ENCODE measurements around the gene INO80C. TPM values are rescaled to one million over a fixed set of nuclear protein-coding genes. Genes with fewer than 3 reads are reported as not detected.
"Not testable (repeated sequence)": the region's sequence is repeated elsewhere in the genome, so short reads cannot be mapped to it uniquely, and the experiment has no call there.

Gene INO80C
- total RNA-seq, 3 donors from 2014 or later = 39.0 to 51.7 (median 41.8) TPM

DNA sequence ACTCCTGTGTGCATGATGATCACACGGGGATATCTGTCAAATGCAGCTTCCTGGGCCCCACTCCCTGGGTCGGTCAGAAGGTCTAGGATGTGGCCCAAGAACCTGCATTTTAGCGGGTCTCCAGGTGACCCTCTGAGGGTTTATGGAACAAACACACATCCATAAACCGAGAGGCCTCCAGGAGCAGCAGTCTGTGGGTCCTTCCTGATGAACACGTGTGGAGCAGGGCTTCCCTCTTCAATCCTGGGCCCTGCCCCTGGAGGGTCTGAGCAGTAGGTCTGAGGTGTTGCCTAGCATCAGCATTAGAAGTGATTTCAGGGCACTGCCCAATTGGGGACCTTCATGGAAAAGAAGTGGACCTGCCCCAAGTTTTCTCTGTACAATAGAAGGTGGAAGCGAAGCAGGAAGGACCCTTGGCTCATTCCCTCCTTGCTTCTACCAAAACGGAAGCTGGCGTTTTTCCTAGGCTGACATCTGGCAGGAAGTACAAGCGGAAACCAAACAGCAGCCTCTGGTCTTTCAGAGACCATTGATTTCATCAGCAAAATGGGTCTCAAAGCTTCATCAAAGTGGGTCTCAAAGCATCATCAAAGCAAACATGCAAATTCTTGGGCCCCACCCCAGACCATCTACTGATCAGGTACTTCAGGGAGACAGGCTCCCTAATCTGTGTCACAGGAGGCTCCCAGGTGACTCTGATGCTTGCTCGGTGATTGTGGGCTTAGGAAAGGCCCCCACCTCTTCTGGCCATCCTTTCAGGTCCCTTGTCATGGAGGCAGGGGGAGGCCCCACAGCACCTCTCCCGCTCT lies 30.7 kb downstream of the INO80C start:
- ATAC-seq (no peak), DNase-seq (no peak)
- no peak overlapping the region for H3K4me3 Mint-ChIP-seq
- H3K9me3 Mint-ChIP-seq = no peaks in the 10 kb centered on the region
- H3K27me3 Mint-ChIP-seq (ENCODE audit: low read depth) = no peaks in the 10 kb centered on the region
- peaks cover 17% of the 10 kb centered on the region for H3K36me3 Mint-ChIP-seq (ENCODE audit: insufficient read depth)
- no peaks in the 10 kb centered on the region for H3K4me1 Mint-ChIP-seq (ENCODE audit: low read depth)

DNA sequence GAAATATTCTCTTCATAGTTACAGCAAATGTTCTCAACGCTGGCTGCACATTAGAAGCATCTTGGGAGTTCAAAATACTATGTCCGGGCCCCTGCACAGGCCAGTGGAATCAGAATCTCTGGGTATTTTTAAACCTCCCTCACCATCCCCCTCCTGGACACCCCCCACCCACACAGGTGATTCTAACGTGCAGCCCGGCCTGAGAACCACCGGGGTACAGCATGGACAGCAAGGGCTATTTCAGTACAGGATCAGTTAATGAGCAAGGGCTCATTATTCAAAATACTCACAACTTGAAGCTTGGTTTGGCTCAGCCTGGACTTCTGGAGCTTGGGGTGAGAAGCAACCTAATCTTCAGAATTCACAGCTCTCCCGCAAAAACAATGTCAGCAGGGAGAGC lies 31.4 kb downstream of the INO80C start:
- DNase-seq (no peak), ATAC-seq (no peak)
- no peaks in the 10 kb centered on the region for H3K27me3 Mint-ChIP-seq (ENCODE audit: low read depth)
- H3K4me3 Mint-ChIP-seq = no peak overlapping the region
- no peaks in the 10 kb centered on the region for H3K9me3 Mint-ChIP-seq
- no peaks in the 10 kb centered on the region for H3K4me1 Mint-ChIP-seq (ENCODE audit: low read depth)
- H3K36me3 Mint-ChIP-seq (ENCODE audit: insufficient read depth) = peaks cover 15% of the 10 kb centered on the region

DNA sequence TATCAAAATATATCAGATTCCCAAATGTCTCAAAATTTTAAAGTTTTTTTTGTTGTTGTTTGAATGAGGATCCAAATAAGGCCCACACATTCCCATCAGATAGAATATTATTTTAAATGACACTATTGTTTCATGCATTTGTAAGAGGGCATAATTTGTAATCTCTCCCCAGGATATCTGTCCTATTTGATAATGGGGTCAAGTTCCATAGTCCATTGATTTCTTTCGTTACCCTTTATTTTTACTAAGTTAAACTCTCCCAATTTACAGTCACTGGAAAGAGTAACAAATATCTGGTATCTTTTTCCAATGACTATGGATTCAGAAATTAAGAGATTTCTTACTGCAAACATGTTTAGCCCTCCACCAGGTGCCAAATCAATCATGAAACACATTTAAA lies 32.4 kb downstream of the INO80C start:
- DNase-seq = no peak
- Mint-ChIP-seq H3K4me1 (ENCODE audit: low read depth) (no peaks in the 10 kb centered on the region), H3K4me3 (no peak overlapping the region), H3K9me3 (no peaks in the 10 kb centered on the region), H3K27me3 (ENCODE audit: low read depth) (no peaks in the 10 kb centered on the region), H3K36me3 (ENCODE audit: insufficient read depth) (peaks cover 15% of the 10 kb centered on the region)
- ATAC-seq = no peak

DNA sequence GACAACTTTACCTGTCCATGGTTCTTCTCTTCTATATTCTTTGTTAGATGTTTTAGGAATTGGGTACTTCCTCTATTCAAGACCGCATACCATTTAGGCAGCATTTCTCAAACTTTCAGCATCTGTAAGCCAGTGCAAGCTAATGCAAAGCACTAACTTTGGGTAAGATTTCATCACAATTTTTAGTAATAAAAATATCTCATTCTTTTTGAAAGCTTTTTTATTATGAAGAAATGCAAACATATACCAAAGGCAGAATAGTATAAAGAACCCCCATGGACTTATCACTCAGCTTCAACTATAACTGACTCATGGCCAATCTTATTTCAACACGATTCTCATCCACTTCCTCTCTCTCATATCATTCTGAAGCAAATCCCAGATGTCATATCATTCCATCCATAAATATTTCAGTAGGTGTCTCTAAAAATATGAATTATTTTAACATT lies 32.9 kb downstream of the INO80C start:
- peaks cover 15% of the 10 kb centered on the region for H3K36me3 Mint-ChIP-seq (ENCODE audit: insufficient read depth)
- H3K27me3 Mint-ChIP-seq (ENCODE audit: low read depth) = no peaks in the 10 kb centered on the region
- no peaks in the 10 kb centered on the region for H3K4me1 Mint-ChIP-seq (ENCODE audit: low read depth)
- H3K4me3 Mint-ChIP-seq = no peak overlapping the region
- ATAC-seq (no peak), DNase-seq (no peak)
- no peaks in the 10 kb centered on the region for H3K9me3 Mint-ChIP-seq

DNA sequence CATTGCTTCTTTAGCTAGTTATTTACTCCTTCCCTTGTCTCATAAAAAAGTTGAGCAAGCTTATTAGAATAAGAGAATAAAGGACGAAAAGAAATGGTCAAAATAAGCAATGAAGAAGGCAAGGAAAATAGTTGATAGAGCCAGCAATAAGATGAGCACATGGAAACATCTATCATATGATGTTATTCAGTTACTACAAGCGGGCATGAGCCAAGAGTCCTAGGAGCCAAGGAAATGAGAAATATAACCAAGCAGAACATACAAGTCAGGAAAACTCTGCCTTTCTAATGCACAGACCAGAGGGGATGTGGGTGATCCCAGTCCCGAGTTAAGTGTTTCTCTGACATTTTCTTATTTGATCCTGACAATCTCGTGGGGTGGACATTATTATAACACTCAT lies 33.9 kb downstream of the INO80C start:
- no peaks in the 10 kb centered on the region for H3K4me1 Mint-ChIP-seq (ENCODE audit: low read depth)
- peaks cover 8% of the 10 kb centered on the region for H3K36me3 Mint-ChIP-seq (ENCODE audit: insufficient read depth)
- no peak overlapping the region for H3K4me3 Mint-ChIP-seq
- H3K27me3 Mint-ChIP-seq (ENCODE audit: low read depth) = no peaks in the 10 kb centered on the region
- ATAC-seq (no peak), DNase-seq (no peak)
- H3K9me3 Mint-ChIP-seq = no peaks in the 10 kb centered on the region

DNA sequence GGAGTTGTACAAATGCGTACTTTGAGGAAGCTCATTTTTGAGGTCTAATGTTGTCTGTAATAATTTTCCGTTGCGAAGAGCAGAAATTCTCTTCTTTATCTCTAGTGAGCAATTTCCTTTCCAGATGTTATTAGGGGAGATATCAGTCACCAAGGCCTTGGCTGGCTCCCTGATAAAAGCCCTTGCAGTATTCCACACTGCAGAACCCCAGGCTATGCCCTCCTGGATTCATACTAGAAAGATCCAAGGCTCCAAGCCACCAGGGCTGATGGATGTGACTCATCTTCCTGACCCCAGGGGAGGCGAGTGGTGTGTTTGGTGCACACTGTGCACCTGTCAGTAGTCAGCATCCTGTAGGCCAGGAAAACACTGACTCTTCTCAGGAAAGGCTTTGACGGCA lies 34.7 kb downstream of the INO80C start:
- Mint-ChIP-seq H3K4me3 (no peak overlapping the region), H3K9me3 (no peaks in the 10 kb centered on the region), H3K36me3 (ENCODE audit: insufficient read depth) (peaks cover 5% of the 10 kb centered on the region), H3K4me1 (ENCODE audit: low read depth) (no peaks in the 10 kb centered on the region), H3K27me3 (ENCODE audit: low read depth) (no peaks in the 10 kb centered on the region)
- ATAC-seq (no peak), DNase-seq (no peak)

DNA sequence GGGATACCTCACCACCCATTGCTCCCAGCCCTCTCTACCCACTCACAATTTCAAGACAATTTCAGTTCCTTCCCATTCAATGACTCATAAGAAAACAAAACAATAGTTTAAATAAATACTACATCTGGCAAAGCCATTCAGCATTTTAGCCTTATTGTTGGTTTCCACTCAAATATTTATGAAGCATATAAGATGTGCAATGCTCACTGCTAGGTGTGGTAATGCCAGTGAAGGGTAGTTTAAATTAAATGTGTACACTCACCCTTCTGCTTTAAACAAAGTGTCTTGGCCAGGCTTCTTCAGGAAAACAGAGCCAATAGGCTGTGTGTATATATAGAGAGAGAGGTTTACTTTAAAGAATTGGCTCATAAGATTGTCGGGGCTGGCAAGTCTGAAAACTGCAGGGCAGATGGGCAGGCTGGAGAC lies 37.0 kb downstream of the INO80C start:
- ATAC-seq (no peak), DNase-seq (no peak)
- Mint-ChIP-seq H3K9me3 (no peaks in the 10 kb centered on the region), H3K4me1 (ENCODE audit: low read depth) (no peaks in the 10 kb centered on the region), H3K36me3 (ENCODE audit: insufficient read depth) (peaks cover under 1% of the 10 kb centered on the region), H3K4me3 (no peak overlapping the region), H3K27me3 (ENCODE audit: low read depth) (no peaks in the 10 kb centered on the region)

DNA sequence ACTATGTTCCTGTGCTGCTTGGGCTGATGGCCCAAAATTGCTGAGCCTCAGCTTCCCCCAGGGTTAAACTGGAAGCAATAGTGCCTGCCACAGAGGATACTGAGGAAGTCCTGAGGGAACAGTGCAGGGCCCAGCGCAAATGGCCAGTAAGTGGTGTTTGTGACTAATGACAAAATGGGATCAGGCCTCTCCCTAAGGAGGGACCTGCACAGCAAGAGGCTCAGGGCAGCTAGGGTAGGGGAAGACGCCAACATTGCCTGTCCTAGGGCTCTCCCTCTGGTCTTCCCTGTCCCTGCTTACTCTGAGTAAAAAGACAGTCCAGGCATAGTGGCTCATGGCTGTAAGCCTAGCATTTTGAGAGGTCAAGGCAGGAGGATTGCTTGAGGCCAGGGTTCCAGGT lies 37.8 kb downstream of the INO80C start:
- no peaks in the 10 kb centered on the region for H3K9me3 Mint-ChIP-seq
- DNase-seq (no peak), ATAC-seq (no peak)
- H3K4me1 Mint-ChIP-seq (ENCODE audit: low read depth) = no peaks in the 10 kb centered on the region
- H3K27me3 Mint-ChIP-seq (ENCODE audit: low read depth) = no peaks in the 10 kb centered on the region
- no peaks in the 10 kb centered on the region for H3K36me3 Mint-ChIP-seq (ENCODE audit: insufficient read depth)
- H3K4me3 Mint-ChIP-seq = no peak overlapping the region

DNA sequence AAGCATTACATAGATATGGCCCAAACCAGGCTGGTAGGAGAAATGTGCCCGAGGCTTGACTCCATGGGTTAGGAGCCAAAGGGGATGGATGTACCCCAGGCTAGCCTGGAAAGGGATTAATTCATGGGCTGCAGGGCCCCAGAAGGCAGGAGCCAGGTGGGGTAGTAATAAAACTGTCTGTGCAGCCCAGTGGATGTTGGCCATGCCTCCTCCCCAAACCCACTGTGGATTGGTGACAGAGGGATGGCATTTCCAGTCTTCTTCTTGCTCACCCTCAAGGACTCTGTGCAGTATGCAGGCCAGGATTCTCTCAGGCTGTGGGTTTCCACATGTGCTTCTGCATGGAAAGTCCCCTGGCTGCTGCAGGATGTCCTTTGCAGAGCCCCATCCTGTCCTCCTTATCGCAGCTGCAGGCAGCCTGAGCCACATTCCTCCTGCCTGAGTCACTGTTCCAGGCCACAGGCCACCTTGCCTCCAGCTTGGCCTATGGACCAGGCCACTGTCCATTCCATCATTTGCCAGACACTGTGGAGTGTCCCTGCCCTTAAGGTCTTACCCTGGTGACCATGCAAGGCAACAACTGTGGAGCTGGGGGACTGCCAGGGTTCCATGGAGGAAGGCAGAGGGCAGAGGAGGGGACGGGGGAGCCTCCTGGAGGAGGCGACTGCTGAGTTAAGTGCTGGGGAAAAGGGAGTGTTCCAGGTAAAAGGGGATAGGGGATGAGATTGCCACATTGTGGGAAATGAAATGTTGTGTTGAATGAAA lies 38.9 kb downstream of the INO80C start:
- H3K27me3 Mint-ChIP-seq (ENCODE audit: low read depth) = no peaks in the 10 kb centered on the region

DNA sequence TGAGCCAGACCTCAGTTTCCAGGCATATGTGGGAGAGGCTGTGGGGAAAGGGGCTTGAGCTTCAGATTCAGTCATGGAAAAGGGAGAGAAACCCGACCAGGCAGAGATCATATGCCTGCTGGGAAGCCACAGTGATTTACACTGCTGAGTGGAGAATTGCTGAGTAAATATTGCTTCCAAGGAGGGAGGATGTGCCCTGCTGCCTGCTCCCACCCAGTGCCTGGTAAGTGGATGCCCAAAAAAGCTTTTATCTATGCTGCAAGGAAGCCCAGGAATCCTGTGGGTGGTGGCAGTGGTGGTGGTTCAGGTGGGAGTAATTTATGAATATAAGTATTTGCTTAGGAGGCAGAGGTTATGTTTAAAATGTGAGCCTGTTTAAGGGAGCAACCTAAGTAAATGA lies 39.5 kb downstream of the INO80C start:
- no peaks in the 10 kb centered on the region for H3K9me3 Mint-ChIP-seq
- H3K4me1 Mint-ChIP-seq (ENCODE audit: low read depth) = no peaks in the 10 kb centered on the region
- H3K27me3 Mint-ChIP-seq (ENCODE audit: low read depth) = no peaks in the 10 kb centered on the region
- no peak overlapping the region for H3K4me3 Mint-ChIP-seq
- DNase-seq = no peak
- H3K36me3 Mint-ChIP-seq (ENCODE audit: insufficient read depth) = no peaks in the 10 kb centered on the region
- ATAC-seq = no peak

More for the DNA sequence above, 38.9 kb downstream of the INO80C start:
- ATAC-seq (no peak), DNase-seq (no peak)
- no peaks in the 10 kb centered on the region for H3K9me3 Mint-ChIP-seq
- H3K36me3 Mint-ChIP-seq (ENCODE audit: insufficient read depth) = no peaks in the 10 kb centered on the region
- H3K4me3 Mint-ChIP-seq = no peak overlapping the region
- H3K4me1 Mint-ChIP-seq (ENCODE audit: low read depth) = no peaks in the 10 kb centered on the region

DNA sequence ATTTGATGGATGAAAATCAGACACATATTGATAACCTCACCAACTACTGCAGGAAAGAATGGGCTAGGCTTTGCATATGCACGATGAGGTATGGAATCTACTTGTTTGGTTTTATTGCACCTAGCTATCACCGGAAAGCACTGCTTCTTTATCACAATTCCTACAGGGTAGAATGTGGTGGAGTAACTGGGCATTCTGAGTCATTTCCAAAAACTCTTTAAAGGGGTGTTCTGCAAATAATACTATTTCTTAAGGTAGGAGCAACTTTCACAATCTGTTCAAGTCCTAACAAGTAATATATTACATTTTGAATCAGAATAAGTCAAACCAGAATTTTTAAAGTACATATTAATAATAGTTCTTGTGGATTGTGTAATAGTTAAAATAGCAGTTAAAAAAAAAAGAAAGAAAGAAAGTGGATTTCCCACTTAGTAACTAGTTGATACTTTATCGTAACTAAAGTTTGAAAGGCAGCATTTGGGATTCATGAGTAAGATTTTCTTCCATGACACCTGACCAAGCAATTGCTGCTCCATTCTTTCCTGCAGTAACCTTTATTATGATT lies 40.5 kb downstream of the INO80C start:
- no peak overlapping the region for H3K4me3 Mint-ChIP-seq
- H3K27me3 Mint-ChIP-seq (ENCODE audit: low read depth) = no peaks in the 10 kb centered on the region
- no peaks in the 10 kb centered on the region for H3K9me3 Mint-ChIP-seq
- no peak for DNase-seq
- no peak for ATAC-seq
- no peaks in the 10 kb centered on the region for H3K36me3 Mint-ChIP-seq (ENCODE audit: insufficient read depth)
- no peaks in the 10 kb centered on the region for H3K4me1 Mint-ChIP-seq (ENCODE audit: low read depth)

DNA sequence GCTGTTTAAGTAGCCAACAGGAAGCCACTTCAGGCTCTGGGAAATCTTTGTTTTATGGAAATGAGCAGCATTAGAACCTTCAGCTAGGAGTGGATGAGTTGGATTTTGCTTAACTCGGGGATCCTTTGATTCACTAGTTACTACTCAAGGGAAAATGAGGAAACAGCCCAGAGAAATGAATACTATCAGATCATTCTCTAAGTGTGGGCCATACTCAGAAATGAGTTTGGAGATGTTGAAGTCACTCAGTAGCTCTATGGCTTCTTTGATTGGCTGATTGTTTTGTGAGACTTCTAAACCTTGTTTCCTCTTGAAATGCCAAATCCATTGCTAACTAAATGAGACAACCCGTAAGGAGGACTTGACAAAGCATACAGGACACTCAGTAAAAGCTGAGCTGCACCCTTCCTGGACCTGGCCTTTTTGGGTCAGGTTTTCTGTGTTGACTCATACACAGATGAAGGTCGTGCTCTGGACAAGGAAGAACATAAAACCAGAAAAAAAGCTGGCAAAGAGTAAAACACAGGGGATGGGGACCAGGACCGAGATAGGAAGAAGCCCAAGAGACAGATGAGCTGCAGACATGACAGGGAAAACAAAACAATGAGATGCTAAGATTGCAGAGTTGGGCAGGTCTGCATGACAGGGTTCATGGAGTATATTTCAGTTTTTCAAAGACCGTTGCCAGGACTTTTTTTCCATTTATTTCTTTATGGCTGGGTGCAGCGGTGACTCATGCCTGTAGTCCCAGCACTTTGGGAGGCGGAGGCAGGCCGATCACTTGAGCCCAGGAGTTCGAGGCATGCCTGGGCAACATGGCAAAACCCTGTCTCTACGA lies 41.6 kb downstream of the INO80C start:
- Mint-ChIP-seq H3K36me3 (ENCODE audit: insufficient read depth) (peaks cover 2% of the 10 kb centered on the region), H3K4me1 (ENCODE audit: low read depth) (no peaks in the 10 kb centered on the region), H3K4me3 (no peak overlapping the region), H3K27me3 (ENCODE audit: low read depth) (no peaks in the 10 kb centered on the region), H3K9me3 (peaks cover 3% of the 10 kb centered on the region)
- DNase-seq = no peak
- ATAC-seq = no peak

DNA sequence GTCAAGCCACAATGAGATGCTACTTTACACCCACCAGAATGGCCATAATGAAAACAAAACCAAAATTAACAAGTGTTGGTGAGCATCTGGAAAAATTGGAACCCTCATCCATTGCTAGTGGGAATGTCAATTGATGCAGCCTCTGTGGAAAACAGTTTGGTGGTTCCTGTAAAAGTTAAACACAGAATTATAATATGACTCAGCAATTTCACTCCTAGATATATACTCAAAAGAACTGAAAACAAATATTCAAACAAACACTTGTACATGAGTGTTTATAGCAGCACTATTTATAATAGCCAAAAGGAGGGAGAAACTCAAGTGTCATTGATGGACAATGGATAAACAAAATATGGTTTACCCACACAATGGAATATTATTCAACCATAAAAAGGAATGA lies 43.0 kb downstream of the INO80C start:
- DNase-seq = no peak
- Mint-ChIP-seq H3K9me3 (peaks cover 5% of the 10 kb centered on the region), H3K4me1 (ENCODE audit: low read depth) (no peaks in the 10 kb centered on the region), H3K4me3 (no peak overlapping the region), H3K27me3 (ENCODE audit: low read depth) (no peaks in the 10 kb centered on the region), H3K36me3 (ENCODE audit: insufficient read depth) (peaks cover 2% of the 10 kb centered on the region)
- ATAC-seq = no peak

DNA sequence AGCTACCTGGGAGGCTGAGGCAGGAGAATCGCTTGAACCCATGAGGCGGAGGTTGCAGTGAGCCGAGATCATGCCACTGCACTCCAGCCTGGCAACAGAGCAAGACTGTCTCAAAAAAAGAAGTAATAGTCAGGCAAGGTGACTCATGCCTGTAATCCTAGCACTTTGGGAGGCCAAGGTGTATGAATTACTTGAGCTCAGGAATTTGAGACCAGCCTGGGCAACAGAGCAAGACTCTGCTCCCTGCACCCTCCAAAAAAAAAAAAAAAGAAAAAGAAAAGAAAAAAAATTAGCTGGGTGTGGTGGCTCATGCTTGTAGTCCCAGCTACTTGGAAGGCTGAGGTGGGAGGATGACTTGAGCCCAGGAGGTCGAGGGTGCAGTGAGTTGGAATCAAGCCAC lies 44.7 kb downstream of the INO80C start:
- H3K27me3 Mint-ChIP-seq (ENCODE audit: low read depth); H3K36me3 Mint-ChIP-seq (ENCODE audit: insufficient read depth); H3K4me3 Mint-ChIP-seq; ATAC-seq; H3K4me1 Mint-ChIP-seq (ENCODE audit: low read depth); DNase-seq; H3K9me3 Mint-ChIP-seq: not testable (repeated sequence)
